Natural killer cell (primary cell): ENCODE measurements around the gene GNG12. TPM values are rescaled to one million over a fixed set of nuclear protein-coding genes. Genes with fewer than 3 reads are reported as not detected.

Source experiments
- ATAC-seq, 3 donors: fragments of 150-1000 bp in 2 of 3; fragments of 200-7000 bp in 1 of 3; cut with Tn5 transposase; 1 replicate in 1 of 3; 2 replicates in 2 of 3; pipeline ENCODE4 v1.10.0; 2021; ENCODE audit warnings: mild to moderate bottlenecking in 2 of 3, moderate library complexity in 2 of 3
- DNase-seq, 2 donors: peaks; one replicate each; pipeline versions ENCODE4 v3.0.0 to v3.0.0-alpha.2; 2013 to 2021; ENCODE audit warnings: mixed read lengths in 1 of 2
- H3K27ac ChIP-seq: one replicate; pipeline ENCODE4 v1.5.1; 2013; ENCODE audit warnings: mild to moderate bottlenecking, low read length
- H3K27me3 ChIP-seq: one replicate; pipeline ENCODE4 v1.6.1; 2013; ENCODE audit warnings: low read length; ENCODE audit not compliant: control insufficient read depth, insufficient read depth
- H3K36me3 ChIP-seq: one replicate; pipeline ENCODE4 v1.6.1; 2013; ENCODE audit warnings: low read length; ENCODE audit not compliant: control insufficient read depth, insufficient read depth
- H3K4me1 ChIP-seq: one replicate; pipeline ENCODE4 v1.6.1; 2013; ENCODE audit warnings: low read length; ENCODE audit not compliant: control insufficient read depth, insufficient read depth
- H3K4me3 ChIP-seq: one replicate; pipeline ENCODE4 v1.5.1; 2013; ENCODE audit warnings: low read length
- H3K9me3 ChIP-seq: one replicate; pipeline ENCODE4 v1.6.1; 2013; ENCODE audit warnings: low read length; ENCODE audit not compliant: control insufficient read depth, insufficient read depth
- H3K27ac Mint-ChIP-seq, 2 donors: one replicate each; pipeline ENCODE4 v1.8.0; 2022; ENCODE audit warnings: mild to moderate bottlenecking in 2 of 2, mixed read lengths in 2 of 2, moderate library complexity in 1 of 2
- H3K27me3 Mint-ChIP-seq, 2 donors: one replicate each; pipeline ENCODE4 v1.8.0; 2022; ENCODE audit warnings: low read depth in 2 of 2, mixed read lengths in 2 of 2
- H3K36me3 Mint-ChIP-seq: one replicate; pipeline ENCODE4 v1.8.0; 2022; ENCODE audit warnings: mixed read lengths
- H3K4me1 Mint-ChIP-seq, 2 donors: one replicate each; pipeline ENCODE4 v1.8.0; 2022; ENCODE audit warnings: mixed read lengths in 2 of 2
- H3K4me3 Mint-ChIP-seq: one replicate; pipeline ENCODE4 v1.8.0; 2022; ENCODE audit warnings: mild to moderate bottlenecking, moderate library complexity, mixed read lengths
- H3K9me3 Mint-ChIP-seq, 2 donors: one replicate each; pipeline ENCODE4 v1.8.0; 2022; ENCODE audit warnings: mixed read lengths in 2 of 2
- WGBS: methylation state at CpG from one replicate; pipeline ENCODE4 v1.1.7; 2013; ENCODE audit warnings: missing lambda C conversion rate; ENCODE audit not compliant: insufficient coverage; 5-methylcytosine and 5-hydroxymethylcytosine counted together
- intact Hi-C: fragments of 100-400 bp; cut with micrococcal nuclease; formaldehyde crosslinking; loops from one replicate; pipeline ENCODE4 v1.14.2; 2022
- total RNA-seq, 4 donors: library from RNA; stranded (reverse); fragments of 120-200 nt in 1 of 4; gene quantifications; one replicate each; pipeline versions ENCODE4 v1.2.3 to v1.2.4, GENCODE V29; 2013 to 2022
- TF ChIP-seq, protein P1 (sequence below): fragments of 200-600 bp; IDR thresholded peaks from one replicate; pipeline ENCODE4 v1.8.0; 2022; ENCODE audit warnings: antibody characterized with exemption

Gene GNG12
- total RNA-seq, 3 donors from 2014 or later (not counting 1 experiment from before 2014, with no cell fraction given), result not detected

DNA sequence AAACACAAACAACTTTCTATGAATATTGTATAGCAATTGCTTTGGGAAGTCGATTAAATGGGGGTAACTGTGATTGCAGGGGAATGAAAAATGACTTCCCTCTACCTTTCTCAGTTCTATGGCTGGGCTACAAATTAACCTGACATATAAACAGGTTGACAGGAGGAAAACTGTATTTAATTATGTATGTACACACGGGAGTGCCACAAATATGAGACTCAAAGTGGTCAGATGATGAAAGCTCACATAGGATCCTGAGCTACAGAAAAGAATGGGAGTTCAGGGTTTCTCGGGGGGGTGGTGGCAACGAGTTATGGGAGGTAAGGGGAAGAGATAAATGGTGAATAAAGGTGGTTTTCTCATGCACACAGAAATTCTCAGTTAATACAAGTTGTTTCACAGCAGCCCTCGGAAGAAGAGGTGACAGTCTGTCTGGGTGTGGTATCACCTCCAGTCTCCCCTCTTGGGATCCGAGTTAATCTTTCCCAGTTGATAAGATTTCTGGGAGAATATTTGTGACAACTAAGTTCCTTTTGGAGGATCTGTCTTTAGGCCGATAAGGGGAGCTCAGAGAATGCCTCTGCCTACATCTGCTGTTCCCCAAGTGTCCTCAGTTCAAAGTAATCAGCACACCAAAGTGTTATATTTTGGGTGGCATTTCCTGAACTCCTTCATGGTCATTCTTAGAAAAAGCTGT lies 122.0 kb downstream of the GNG12 start:
- Mint-ChIP-seq H3K4me1 (peaks cover 0 to 11% of the 10 kb centered on the region in 2 donors), H3K36me3 (no peaks in the 10 kb centered on the region)
- intact Hi-C loops, result no loop called here

DNA sequence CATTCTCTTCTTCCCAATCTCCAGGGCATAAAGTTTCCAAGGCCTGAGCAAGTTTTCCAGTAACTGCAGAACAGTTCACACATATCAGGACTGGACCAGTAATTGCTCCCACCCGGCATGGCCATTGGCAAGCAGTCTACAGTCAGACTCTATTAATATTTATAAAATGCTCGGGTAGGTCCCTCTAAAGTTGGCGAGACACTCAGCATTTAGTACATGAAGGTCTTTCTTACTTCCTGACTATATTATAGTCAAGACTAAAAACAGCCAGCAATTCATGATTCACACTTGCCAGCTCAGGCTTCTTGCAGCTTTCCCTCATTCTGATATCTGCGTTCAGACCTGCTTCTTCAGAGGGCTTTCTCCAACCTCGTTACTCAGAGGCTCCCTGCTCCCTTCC lies 122.8 kb downstream of the GNG12 start:
- Histone ChIP-seq H3K4me3 (no peak overlapping the region), H3K9me3 (no peaks in the 10 kb centered on the region), H3K27ac (no peak overlapping the region), H3K36me3 (no peaks in the 10 kb centered on the region), H3K27me3 (no peaks in the 10 kb centered on the region), H3K4me1 (no peaks in the 10 kb centered on the region)
- 89% methylated on average over 5 of the region's 5 CpGs for WGBS
- H3K27me3 Mint-ChIP-seq, result peaks cover 0 to 15% of the 10 kb centered on the region in 2 donors
- H3K27ac Mint-ChIP-seq, result no peak overlapping the region
- intact Hi-C loops, result no loop called here
- H3K9me3 Mint-ChIP-seq, result no peaks in the 10 kb centered on the region
- TF ChIP-seq, protein P1, sequence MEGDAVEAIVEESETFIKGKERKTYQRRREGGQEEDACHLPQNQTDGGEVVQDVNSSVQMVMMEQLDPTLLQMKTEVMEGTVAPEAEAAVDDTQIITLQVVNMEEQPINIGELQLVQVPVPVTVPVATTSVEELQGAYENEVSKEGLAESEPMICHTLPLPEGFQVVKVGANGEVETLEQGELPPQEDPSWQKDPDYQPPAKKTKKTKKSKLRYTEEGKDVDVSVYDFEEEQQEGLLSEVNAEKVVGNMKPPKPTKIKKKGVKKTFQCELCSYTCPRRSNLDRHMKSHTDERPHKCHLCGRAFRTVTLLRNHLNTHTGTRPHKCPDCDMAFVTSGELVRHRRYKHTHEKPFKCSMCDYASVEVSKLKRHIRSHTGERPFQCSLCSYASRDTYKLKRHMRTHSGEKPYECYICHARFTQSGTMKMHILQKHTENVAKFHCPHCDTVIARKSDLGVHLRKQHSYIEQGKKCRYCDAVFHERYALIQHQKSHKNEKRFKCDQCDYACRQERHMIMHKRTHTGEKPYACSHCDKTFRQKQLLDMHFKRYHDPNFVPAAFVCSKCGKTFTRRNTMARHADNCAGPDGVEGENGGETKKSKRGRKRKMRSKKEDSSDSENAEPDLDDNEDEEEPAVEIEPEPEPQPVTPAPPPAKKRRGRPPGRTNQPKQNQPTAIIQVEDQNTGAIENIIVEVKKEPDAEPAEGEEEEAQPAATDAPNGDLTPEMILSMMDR, result no peak
- peaks cover 0 to 11% of the 10 kb centered on the region in 2 donors for H3K4me1 Mint-ChIP-seq
- no peak overlapping the region for H3K4me3 Mint-ChIP-seq
- DNase-seq (no peak), ATAC-seq (no peak)
- H3K36me3 Mint-ChIP-seq, result no peaks in the 10 kb centered on the region

More for the DNA sequence above, 122.0 kb downstream of the GNG12 start:
- Histone ChIP-seq H3K4me1 (no peaks in the 10 kb centered on the region), H3K27me3 (no peaks in the 10 kb centered on the region), H3K9me3 (no peaks in the 10 kb centered on the region), H3K27ac (no peak overlapping the region), H3K4me3 (no peak overlapping the region), H3K36me3 (no peaks in the 10 kb centered on the region)
- Mint-ChIP-seq H3K4me3 (no peak overlapping the region), H3K27me3 (peaks cover 0 to 7% of the 10 kb centered on the region in 2 donors), H3K27ac (no peak overlapping the region), H3K9me3 (no peaks in the 10 kb centered on the region)
- no peak for ATAC-seq
- WGBS, result 59% methylated on average over 6 of the region's 7 CpGs
- no peak for DNase-seq
- TF ChIP-seq, protein P1, result no peak

DNA sequence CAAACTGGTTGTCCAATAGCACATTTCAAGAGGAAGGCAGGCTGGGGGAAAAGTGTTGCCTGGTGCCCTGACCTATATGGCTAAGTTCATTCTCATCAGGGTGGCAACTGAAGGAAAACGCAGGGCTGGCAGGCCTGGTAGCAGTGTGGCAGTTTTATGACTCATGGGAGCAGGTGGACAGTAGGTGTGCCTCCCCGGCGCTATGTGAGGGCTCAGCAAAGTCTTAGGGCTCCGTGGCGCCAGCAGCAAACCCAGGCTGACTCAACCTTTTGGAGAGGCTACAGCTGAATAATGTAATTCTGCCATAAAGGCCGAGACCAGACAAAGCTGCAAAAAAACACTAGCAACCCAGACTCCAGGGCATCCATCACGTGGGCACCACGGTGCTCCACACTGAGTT lies 124.7 kb downstream of the GNG12 start:
- Histone ChIP-seq H3K9me3 (no peaks in the 10 kb centered on the region), H3K36me3 (no peaks in the 10 kb centered on the region), H3K27me3 (no peaks in the 10 kb centered on the region), H3K27ac (no peak overlapping the region), H3K4me1 (no peaks in the 10 kb centered on the region), H3K4me3 (no peak overlapping the region)
- TF ChIP-seq, protein P1, result no peak
- H3K9me3 Mint-ChIP-seq, result no peaks in the 10 kb centered on the region
- WGBS, result 94% methylated on average over 8 of the region's 8 CpGs
- peaks cover 0 to 15% of the 10 kb centered on the region in 2 donors for H3K27me3 Mint-ChIP-seq
- peaks cover 0 to 11% of the 10 kb centered on the region in 2 donors for H3K4me1 Mint-ChIP-seq
- no peak overlapping the region for H3K27ac Mint-ChIP-seq
- no peak overlapping the region for H3K4me3 Mint-ChIP-seq
- no peaks in the 10 kb centered on the region for H3K36me3 Mint-ChIP-seq
- ATAC-seq (no peak), DNase-seq (no peak)
- intact Hi-C loops, result no loop called here
